Suppressor macrophage treated with lipopolysaccharide for 4 hours (primary cell): ENCODE data around the gene ETS1.

ENCODE experiments used
- DNase-seq: peaks from one replicate; pipeline ENCODE4 v3.0.0-alpha.2; 2020

ETS1 gene

DNA sequence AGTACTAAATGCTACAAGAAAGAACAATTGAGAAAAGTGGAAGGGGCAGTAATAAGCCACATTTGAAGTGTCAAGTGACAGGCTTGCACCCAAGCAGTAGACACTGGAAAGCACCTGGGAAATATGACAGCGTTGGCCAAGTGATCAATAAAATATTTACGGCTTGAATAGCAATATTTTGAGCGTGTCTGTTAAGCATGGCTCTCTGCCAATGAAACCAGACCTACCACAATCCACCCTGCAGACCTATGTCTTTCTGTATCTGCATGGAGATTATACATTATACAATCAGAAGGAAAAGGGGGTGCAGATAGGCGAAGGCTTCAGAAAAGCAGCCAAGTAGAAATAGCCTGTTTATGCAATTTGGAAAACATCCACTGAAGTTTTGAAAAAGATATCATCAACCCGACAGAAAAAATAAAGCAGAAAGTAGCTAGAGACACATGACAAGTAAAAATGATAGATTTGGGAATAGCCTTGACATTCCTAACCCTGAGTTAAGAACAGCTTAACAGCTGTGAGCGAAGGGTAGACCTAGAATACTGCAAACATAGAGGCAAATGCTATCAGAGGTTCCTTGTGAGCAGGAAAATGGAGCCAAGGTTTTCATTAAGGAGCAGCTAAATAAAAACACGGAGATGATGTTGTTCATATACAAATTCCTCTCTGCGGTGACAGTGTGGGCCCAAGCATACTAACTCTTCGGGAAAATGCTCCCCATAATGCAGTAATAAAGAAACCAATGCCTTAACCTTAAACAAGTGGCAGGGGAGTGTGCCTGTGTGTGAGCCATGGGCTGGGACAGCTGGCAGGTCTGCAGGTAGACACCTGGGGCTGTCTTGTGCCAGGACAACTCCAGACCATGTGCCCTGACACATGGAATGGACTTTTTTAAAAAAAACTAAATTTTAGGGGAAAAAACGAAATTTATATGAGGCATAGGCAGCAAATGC lies 71.3 kb downstream of the ETS1 start:
- no peak for DNase-seq

- no peak for DNase-seq
These were observed 72.3 kb downstream of the ETS1 start for GRCh38 chr11:128515086-128515485.

GRCh38 chr11:128513915-128514681 lies 73.3 kb downstream of the ETS1 start:
- no peak for DNase-seq

DNA sequence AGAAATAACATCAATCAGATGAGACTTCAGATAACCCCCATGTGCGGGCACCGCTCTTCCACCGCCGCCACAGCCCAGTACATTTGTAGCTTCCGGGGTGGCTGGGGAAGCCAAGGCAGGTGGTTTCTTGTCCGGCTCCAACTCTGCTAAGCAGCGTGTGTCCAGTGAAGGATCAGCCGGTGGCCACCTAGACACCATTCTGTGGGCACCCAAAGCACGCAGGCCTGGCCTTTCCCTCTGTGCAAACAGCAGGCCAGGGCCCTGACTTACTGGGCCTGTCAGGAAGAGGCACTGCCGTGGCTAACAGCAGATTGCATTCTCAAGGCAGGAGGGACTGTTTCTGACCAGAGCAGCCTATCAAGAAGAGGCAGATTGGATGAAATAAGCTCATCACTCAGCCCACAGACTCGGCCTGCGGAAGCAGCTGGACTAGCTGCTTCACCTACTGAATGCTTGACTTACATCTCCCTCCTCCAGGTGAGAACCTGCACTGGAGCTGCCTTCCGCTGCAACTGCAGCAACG lies 74.8 kb downstream of the ETS1 start:
- DNase-seq: no peak

- no peak for DNase-seq
These were observed 75.6 kb downstream of the ETS1 start for GRCh38 chr11:128511712-128512111.

DNA sequence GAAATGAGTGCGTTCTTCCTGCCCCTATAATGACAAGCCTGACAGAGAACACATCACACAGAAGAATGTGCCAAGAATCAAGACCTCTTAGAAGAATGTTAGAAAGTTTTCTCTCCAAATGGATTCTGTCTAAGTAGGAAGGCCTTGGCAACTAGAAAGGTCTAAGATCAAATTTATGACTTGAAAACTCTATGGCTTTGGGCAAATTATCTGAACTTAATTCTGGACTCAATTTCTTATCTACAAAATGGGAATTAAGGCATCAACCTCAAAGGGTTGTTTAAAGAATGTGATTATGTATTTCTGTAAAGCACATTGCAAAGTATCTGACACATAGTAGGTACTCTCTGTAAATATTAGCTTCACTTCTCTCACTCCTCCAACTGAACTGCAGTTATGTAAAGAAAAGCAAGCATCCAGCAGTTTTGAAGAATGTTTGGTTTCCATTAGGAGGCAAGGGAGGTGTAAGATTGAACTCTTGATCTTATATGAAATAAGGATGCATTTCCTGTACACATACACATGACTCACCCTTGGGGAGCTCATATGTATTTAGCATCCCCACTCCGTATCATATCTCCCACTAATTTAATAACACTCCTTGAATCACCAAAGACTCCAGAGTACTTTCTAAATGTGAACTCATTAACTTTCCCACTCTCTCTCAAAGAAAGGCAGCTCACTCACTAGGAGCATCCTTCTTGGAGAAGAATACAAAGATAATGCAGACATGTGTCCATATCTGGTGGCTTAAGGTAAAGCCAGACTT lies 77.6 kb downstream of the ETS1 start:
- no peak for DNase-seq

GRCh38 chr11:128508770-128509510 lies 78.4 kb downstream of the ETS1 start:
- DNase-seq: no peak

DNA sequence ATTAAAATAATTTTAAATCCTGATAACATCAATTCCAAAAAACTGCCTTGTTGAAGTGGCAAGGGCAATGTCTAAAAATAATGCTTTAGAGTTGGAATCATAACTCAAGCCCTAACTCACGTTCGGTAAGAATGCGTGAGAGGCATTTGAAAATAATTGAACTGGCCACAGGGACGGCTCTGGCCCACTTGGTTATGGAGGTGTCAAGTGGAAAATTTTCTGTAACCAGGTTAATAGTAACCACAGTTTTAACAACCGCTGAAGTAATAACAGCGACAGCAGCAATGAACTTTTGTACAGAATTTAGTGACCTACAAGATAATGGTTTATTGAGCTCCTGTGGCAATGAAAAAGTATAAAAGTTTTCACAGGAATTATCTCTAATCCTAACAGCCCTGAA lies 79.4 kb downstream of the ETS1 start:
- no peak for DNase-seq

DNA sequence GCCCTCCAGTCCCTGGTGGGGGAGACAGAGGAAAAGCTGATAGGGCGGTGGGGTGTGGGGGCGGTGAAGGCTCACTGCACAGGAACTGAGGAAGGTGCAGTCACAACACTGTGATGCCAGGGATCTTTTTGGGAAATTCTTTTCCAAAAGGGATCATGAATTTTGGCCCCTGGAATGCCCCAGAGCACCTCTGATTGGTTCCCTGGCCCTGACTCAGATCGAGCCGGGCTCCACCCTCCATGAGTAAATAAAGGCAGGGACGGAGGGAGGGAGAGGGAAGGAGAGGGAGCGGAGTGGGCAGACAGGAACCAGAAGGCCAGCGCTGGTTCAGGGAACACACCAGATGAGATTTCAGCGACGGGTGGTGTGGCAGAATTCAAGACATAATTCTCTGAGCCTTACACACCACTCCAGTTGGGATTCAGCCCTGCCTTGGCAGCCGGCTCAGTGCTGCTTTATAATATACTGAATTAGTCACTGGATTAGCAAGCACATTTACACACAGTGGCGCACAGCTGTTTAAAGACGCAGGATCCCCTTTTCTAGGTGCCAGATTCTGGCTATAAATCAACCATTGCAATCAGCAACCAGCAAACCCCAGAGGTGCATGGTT lies 80.3 kb downstream of the ETS1 start:
- peak; percentile 57 for DNase-seq

DNA sequence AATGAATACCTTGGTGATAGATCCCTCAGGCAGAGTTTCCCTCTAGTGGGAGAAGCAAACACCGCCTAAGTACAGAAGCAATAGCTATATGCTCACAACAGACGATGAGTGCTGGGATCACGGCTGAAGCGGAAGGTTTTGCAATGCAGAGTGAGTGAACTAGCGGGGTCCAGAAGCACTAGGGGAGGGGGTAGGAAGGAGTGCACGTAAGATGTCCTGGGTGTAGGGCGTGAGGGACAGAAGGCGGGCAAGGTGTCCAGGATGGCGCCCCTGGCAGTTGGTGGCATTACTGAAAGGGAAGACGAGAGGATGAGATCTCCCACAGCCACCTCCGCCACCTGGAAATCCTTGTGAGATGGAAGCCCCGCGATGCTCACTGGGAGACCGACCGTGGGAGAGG lies 81.0 kb downstream of the ETS1 start:
- no peak for DNase-seq

DNA sequence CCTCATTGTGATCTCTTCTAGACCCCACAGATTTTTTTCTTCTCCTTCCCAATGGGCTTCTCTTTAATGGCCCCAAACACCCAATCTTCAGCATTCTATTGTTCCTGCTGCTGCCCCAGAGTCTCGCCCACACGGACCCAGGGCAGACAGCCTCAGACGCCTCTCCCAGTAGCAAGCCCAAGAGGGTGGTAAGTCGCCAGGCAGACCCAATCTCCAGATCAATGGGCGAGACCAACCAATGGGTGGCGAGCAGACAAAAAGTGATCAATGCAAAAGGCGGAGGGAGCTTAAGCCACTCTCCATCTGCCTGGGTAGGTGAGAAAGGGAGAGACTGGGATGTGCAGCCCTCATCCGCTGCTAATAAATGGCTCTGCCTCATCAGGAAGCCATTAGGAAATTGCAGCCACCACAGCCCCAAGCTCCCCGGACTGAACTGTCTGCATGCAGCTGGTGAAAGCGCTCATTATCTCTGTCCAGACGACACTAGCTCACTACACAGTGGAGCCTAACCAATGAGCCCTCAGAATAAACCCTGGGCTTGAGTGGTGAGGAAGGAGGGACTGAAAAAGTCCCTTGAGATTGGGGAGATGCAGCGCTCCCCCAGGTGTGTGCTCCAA lies 81.8 kb downstream of the ETS1 start:
- no peak for DNase-seq

- no peak for DNase-seq
These were observed 82.9 kb downstream of the ETS1 start for GRCh38 chr11:128504486-128504885.

GRCh38 chr11:128503245-128503991 lies 83.9 kb downstream of the ETS1 start:
- DNase-seq: no peak

DNA sequence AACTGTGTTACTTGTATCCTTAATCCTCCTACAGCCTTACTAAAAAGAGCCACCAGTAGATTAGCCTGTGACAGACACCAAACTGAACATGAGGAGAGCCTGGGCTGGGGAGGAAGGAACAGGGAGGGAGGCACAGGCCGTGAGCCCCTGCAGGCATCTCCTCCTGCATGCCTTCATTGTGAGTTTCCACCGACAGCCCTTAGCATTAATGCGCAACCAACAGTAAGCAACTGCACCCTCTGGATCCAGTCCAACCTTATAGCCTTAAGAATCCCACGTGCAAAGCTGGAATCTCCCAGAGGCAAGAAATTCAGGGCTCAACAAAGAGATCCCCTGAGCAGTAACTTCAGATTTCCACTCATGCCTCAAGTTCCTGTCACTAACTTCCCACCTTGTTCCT lies 84.6 kb downstream of the ETS1 start:
- DNase-seq: no peak

- DNase-seq: no peak
These were observed 85.5 kb downstream of the ETS1 start for GRCh38 chr11:128501632-128502549.

- DNase-seq: no peak
These were observed 86.3 kb downstream of the ETS1 start for GRCh38 chr11:128501008-128501407.

DNA sequence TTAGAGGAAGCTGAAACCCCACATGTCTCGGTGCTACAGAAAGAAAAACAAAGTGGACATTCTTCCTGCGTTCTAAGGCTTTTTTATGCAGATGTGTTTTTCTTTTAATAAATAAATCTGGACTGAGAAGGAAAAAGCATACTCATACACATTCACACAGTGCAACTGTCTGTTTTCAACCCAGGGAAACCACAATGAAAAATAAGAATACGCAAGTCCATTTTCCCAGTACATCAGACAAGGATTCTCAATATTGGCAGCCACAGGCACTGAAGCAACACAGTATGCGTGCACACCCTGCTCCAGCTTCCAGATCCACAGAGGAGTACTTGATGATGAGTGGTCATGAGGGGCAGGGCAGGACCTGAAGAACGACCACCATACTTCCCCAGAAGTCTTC lies 86.9 kb downstream of the ETS1 start:
- DNase-seq: no peak

DNA sequence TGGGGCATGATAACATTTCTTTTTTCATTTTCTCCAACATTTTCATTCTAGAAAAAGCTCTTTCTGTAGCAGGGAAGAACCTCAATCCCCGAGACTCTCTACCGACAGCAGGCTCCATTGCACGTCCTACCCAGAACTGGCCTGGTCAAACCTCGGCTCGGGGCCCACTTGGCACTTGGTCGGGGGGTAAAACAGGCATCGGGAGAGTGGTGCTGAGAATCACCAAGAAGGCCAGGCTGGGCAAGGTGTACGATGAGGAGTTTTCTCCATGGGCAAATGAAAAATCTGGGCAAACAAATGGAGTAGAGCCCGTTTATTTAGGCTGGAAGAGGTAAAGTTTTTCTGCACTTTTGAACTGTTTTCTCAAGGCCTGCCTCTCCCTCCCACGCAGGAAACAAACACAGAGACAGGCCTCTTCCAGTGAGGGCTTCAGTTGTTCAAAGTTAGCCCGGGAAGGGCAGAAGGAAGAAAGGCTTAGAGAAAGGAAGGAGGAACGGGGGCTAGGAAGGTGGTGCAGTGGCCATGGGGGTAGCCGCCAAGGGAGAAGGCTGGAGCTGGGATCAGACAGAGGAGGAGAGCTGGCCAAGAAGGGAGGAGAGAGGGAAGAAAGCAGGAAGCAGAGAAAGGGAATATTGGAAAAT lies 87.6 kb downstream of the ETS1 start:
- no peak for DNase-seq

DNA sequence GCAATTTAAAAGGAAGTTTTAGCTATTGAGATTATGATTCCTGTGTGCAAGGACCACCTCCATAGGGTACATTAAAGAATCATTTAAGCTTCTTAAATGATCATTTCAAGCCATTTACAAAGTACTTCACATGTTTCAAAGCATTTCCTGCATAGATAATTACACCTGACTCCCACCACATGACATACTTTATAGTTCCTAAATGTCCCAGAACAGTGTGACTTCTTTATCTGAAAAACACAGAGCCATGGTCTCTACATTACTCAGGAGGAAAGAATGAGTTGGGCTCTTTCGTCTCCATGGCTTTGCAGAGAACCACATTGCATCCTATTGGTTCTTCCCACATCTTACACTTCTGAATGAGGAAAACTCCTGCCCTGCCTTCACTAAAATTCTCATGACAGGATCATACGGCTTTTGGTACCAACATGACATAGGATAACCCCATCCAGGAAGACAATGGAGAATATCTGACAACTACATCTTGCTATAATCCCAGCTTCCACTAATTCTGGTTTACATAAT lies 88.6 kb downstream of the ETS1 start:
- no peak for DNase-seq
